ENCODE measurements around the gene SSR2.

SSR2 gene

DNA sequence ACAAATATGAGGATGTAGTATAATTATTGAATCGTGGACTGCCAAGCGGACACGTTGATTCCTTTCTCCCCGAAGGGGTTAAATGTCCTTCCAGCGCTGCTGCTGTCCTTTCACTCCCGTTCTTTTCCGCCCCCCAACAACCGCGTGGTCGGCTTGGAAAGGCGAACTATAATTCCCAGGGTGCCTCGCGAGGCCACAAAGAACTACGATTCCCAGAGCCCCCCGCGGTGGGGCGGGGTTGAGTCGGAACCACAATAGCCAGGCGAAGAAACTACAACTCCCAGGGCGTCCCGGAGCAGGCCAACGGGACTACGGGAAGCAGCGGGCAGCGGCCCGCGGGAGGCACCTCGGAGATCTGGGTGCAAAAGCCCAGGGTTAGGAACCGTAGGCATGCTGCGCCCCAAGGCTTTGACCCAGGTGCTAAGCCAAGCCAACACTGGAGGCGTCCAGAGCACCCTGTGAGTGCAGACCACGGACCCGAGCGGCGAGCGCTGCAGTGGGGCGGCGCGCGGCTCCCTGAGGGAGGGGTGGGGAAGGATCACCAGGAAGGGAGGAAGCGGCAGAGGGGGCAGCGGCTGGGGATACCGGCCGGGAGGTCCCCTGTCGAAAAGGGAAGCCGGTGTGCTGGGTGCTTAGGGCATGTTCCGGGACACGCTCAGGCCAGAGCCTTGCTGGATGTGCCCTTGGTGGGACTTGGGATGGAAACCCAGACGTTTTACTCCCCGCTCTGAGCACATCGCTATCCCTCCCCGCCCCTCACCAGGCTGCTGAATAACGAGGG is 33.9 kb upstream of the SSR2 start, which contains the start of gene LAMTOR2:
TSS of gene LAMTOR2 (plus strand) at position 283 of the 781 bp plus-strand sequence. CDS start at position 391, 108 bp downstream.
- DNase-seq (ENCODE audit: low read depth), result peak; percentile 85
- TF ChIP-seq CTCF (conservative IDR thresholded peaks at IDR 0.05; ENCODE audit: low read depth, low read length), result no peak
- H3K4me3 ChIP-seq (ENCODE audit: low read length), result peak within 1 kb of the TSS; percentile 99

DNA sequence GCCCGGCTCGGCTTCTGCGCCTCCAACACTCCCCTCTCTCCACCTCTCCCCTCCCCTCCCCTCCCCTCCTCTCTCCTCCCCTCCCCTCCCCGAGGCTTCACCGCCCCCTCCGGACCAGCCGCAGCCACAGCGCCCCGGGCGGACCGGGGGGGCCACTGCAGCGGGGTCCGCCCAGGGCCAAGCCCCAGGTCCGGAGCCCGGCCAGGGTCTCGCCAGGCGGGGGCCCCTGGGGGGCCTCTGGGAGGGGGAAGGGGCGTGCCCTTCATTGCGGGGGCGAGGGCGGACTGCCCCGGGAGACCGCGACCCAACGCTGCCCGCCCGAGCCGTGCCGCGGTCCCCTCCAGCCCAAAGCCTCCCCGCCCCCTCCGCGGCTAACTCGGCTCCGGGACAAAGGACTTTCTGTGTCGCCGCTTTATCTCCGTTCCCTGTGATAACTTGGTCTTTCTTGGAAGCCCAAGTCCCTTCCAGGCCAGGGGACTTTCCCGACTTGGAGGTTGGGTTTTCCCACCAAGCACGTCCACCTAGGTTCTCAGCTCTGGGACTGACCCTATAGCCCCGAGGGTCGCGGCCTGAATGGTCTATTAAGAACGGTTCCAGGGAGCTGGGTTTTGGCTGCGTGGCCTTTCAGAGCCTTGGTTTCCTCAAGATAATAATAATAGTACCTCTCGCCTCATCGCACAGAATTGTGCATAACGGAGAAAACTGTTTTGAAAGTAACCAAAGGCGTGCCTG is 33.2 kb upstream of the SSR2 start, which contains the start of gene UBQLN4:
TSS of gene UBQLN4 (minus strand) at position 31 of the 732 bp plus-strand sequence. CDS start 97 bp downstream, outside the sequence.
- no peak for DNase-seq (ENCODE audit: low read depth)
- peak within 1 kb of the TSS; percentile 99 for H3K4me3 ChIP-seq (ENCODE audit: low read length)
- no peak for TF ChIP-seq CTCF (conservative IDR thresholded peaks at IDR 0.05; ENCODE audit: low read depth, low read length)

DNA sequence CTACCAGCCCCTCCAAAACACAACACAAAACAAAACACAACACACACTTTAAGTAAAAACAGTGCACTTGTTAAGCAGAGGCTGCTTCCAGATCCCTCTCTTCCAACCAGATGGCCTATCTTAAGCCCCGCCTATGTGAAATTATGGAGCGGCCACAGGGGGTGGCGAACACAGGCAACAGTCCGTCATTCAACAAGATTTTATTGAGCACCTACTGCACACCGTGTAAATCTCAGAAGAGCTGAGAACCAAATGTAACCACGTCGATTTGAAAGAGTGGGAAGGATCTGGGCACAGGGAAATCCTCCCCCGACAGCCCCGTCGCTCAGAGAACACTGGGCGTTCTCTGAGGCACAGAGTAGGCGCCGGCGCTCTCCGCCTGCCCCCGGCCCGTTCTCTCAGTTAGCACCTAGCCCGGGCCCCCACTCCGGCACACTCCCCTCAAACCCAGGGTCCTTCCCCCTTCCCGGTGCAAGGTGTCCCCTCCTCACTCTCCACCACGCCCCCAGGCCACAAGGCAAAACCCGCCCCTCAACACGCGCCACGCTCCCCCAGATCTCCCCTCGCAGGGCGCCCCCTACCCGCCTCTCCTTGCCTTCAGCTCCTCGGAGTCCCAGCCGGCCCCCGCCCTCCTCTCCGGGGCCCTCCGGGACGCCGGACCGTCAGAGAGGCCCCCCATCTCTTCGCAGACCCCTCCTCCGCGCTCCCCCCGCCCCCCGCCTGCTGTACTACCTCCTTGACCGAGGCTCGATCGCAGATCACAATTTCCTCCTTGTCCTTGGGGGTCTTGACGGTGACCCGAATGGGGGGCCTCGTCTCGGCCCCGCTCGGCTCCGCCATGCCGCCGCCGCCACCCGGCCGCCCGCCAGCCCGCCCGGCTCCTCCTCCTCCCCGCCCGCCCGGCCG is 32.4 kb upstream of the SSR2 start:
- peak overlapping the region; percentile 55 for H3K4me3 ChIP-seq (ENCODE audit: low read length)
- TF ChIP-seq CTCF (conservative IDR thresholded peaks at IDR 0.05; ENCODE audit: low read depth, low read length), result peak; percentile 50
- no peak for DNase-seq (ENCODE audit: low read depth)

- DNase-seq (ENCODE audit: low read depth), result no peak
- no peak overlapping the region for H3K4me3 ChIP-seq (ENCODE audit: low read length)
- TF ChIP-seq CTCF (conservative IDR thresholded peaks at IDR 0.05; ENCODE audit: low read depth, low read length), result no peak
These were observed 30.4 kb upstream of the SSR2 start for GRCh38 chr1:156051011-156051725.

DNA sequence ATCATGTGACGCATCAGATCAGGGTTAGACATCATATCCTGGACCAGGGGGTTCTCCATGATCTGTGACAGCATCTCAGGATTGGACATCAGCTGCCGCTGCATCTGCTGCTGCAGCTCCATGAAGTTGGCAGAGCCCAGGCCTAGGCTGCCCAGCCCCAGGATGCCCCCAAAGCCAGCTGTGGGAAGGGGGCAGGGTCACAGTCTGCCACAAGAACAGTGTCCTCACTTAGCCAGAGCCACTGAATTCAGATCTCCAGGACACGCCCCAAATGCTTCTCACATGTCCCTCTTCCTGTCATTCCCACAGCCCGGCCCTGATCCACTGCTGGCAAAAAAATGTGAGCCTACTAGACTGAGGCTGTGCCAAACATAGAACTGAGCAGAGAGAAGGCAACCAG is 29.6 kb upstream of the SSR2 start:
- no peak for DNase-seq (ENCODE audit: low read depth)
- no peak overlapping the region for H3K4me3 ChIP-seq (ENCODE audit: low read length)
- no peak for TF ChIP-seq CTCF (conservative IDR thresholded peaks at IDR 0.05; ENCODE audit: low read depth, low read length)

GRCh38 chr1:156048663-156049258 is 28.0 kb upstream of the SSR2 start:
- H3K4me3 ChIP-seq (ENCODE audit: low read length), result no peak overlapping the region
- no peak for TF ChIP-seq CTCF (conservative IDR thresholded peaks at IDR 0.05; ENCODE audit: low read depth, low read length)
- no peak for DNase-seq (ENCODE audit: low read depth)
